Measurements from ENCODE around the gene ARPC5.

ARPC5 gene

GRCh38 chr1:183588827-183589226 lies 46.8 kb downstream of the ARPC5 start:
- DNase-seq (ENCODE audit: low read depth in 2 of 2, low spot score in 1 of 2): no peak

GRCh38 chr1:183586926-183587325 lies 48.7 kb downstream of the ARPC5 start:
- DNase-seq (ENCODE audit: low read depth in 2 of 2, low spot score in 1 of 2): no peak

DNA sequence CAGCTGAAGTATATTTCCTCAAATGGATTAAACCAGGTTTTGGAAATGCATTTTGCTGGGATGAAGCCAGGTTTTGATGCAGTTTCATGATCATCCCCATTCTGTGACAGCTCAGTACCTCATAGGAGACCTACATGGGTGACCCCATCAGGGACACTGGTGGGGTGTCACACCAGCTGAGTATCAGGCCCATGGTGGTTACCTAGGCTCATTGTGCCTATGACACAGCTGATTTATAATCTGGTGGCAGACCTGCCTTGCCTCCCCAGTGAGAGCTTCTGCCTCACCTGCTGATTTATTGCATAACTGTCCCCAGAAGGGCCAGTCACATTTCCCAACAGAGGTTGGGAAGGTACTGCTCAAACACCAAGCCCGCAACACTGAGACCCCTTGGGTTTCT lies 49.1 kb downstream of the ARPC5 start:
- DNase-seq (ENCODE audit: low read depth in 2 of 2, low spot score in 1 of 2): no peak

DNA sequence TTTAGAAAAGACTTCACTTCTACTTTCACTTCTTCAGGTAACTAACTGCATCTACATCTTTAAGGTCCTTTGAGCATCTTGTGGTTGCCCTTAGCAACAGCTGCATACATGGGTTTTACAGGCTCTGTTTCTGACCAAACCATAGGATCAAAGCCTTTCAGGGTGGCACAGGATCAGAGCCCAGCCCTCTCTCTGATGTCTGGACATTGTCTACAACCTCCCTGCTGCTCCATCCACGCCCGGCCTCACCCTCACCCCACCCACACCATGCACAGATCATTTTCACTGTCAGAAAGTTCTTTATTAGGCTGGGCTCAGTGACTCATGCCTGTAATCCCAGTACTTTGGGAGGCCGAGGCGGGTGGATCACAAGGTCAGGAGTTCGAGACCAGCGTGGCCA lies 50.5 kb downstream of the ARPC5 start:
- no peak for DNase-seq (ENCODE audit: low read depth in 2 of 2, low spot score in 1 of 2)

GRCh38 chr1:183584147-183584546 lies 51.4 kb downstream of the ARPC5 start:
- DNase-seq (ENCODE audit: low read depth in 2 of 2, low spot score in 1 of 2): no peak

- no peak for DNase-seq (ENCODE audit: low read depth in 2 of 2, low spot score in 1 of 2)
Observed at GRCh38 chr1:183583466-183583865, 52.1 kb downstream of the ARPC5 start.

DNA sequence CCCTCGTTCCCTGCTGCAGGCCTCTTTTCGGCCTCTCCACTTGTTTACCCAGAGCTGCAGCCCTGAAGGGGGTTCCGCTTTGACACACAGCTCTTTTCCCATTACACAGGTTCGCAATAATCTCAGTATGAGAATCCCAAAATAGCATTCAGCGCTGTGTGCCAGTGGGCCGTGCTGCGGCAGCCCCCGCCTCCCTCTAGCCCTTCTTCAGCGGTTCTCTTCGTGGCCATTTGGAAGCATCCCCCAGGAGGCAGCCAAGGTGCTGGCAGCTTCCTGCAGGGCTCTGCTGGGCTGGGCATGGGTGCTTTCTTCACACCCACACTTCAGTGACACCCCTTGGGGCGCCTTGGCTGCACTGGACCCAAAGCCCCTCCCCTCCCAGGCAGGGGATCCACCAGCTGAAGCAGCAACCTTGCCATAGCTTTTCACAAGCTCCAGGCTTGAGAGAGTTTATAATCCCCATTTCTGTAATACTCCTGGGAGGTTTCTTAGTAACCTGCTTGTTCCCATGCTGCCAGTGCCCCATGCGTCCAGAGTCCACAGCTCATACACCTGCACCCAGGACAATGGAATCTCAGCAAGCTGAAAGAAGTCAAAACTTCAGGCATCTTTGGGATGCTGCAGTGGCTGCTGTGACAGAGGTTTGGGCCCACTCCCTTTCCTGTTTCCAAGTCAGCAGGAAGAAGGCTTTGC lies 53.4 kb downstream of the ARPC5 start:
- no peak for DNase-seq (ENCODE audit: low read depth in 2 of 2, low spot score in 1 of 2)

DNA sequence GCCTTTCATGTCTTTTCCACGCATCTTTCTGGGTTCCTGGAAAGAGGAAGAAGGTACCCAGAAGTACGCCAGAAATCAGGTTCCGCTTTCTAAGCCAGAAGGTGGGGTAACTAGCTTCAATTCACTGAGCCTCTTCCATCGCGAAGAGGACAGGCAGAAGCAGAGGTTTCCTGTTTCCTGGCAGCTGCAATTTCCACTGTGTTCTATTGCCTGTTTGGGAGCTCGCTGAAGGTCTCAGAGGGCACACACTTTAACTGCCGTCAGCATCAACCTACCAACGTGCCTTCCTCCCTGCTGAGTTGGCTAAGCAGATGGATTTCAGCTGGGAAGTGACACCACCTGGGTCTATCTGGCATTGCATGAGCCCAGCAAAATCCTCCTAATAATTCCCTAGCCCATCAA lies 55.3 kb downstream of the ARPC5 start:
- DNase-seq (ENCODE audit: low read depth in 2 of 2, low spot score in 1 of 2): no peak

- DNase-seq (ENCODE audit: low read depth in 2 of 2, low spot score in 1 of 2): no peak
Observed at GRCh38 chr1:183578856-183579255, 56.7 kb downstream of the ARPC5 start.

- no peak for DNase-seq (ENCODE audit: low read depth in 2 of 2, low spot score in 1 of 2)
Observed at GRCh38 chr1:183577897-183578465, 57.6 kb downstream of the ARPC5 start.

DNA sequence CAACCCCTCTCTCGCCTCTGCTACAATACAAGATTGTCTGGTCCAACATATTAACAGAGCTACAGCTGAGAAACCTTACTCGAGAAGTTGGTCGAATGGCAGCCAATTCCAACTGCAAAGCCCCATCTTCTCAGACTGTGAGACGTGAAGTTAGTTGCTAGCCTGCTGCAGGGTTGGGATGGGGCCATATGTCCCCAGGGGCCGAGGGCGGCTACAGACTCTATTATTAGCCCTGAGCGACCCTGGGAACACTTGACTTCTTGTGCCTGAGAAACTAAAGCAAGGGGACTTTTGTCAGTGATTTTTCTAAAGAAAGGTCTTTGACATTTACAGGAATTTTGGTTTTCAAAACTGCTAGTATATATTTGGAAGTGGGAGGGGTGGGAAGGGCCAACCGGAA lies 59.0 kb downstream of the ARPC5 start:
- no peak for DNase-seq (ENCODE audit: low read depth in 2 of 2, low spot score in 1 of 2)

GRCh38 chr1:183575606-183576005 lies 60.0 kb downstream of the ARPC5 start:
- DNase-seq (ENCODE audit: low read depth in 2 of 2, low spot score in 1 of 2): no peak

GRCh38 chr1:183572721-183573120 lies 62.9 kb downstream of the ARPC5 start:
- DNase-seq (ENCODE audit: low read depth in 2 of 2, low spot score in 1 of 2): no peak

- no peak for DNase-seq (ENCODE audit: low read depth in 2 of 2, low spot score in 1 of 2)
Observed at GRCh38 chr1:183571678-183572268, 63.8 kb downstream of the ARPC5 start.
